ENCODE measurements around the gene IGF1R.

GRCh38 chr15:98953968-98954367 is 305.6 kb downstream of the IGF1R start:
- TF ChIP-seq EZH2 (IDR thresholded peaks at IDR 0.05; ENCODE audit: borderline replicate concordance, low read depth, low read length, severe bottlenecking), result no peak
- TF ChIP-seq, protein P1, sequence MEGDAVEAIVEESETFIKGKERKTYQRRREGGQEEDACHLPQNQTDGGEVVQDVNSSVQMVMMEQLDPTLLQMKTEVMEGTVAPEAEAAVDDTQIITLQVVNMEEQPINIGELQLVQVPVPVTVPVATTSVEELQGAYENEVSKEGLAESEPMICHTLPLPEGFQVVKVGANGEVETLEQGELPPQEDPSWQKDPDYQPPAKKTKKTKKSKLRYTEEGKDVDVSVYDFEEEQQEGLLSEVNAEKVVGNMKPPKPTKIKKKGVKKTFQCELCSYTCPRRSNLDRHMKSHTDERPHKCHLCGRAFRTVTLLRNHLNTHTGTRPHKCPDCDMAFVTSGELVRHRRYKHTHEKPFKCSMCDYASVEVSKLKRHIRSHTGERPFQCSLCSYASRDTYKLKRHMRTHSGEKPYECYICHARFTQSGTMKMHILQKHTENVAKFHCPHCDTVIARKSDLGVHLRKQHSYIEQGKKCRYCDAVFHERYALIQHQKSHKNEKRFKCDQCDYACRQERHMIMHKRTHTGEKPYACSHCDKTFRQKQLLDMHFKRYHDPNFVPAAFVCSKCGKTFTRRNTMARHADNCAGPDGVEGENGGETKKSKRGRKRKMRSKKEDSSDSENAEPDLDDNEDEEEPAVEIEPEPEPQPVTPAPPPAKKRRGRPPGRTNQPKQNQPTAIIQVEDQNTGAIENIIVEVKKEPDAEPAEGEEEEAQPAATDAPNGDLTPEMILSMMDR (IDR thresholded peaks at IDR 0.05; ENCODE audit: borderline replicate concordance, extremely low read depth, low read length, poor library complexity, severe bottlenecking), result no peak

All from DND-41 (cell line).